SK-N-MC (cell line): Measurements from ENCODE around the gene KHDC3L.

Experiments used
- EZH2 ChIP-seq: fragments of 200-600 bp; sonication (generic); IDR thresholded peaks from one replicate; pipeline ENCODE4 v1.6.1; 2017; ENCODE audit warnings: antibody characterized with exemption
- FOXP2 ChIP-seq: optimal IDR thresholded peaks from 2 replicates; pipeline ENCODE3; 2011; ENCODE audit warnings: mild to moderate bottlenecking, moderate library complexity; ENCODE audit not compliant: insufficient read depth; ENCODE audit errors: extremely low read length, control extremely low read depth
- POLR2AphosphoS5 ChIP-seq: IDR thresholded peaks from 2 replicates; pipeline ENCODE4 v1.6.1; 2012; ENCODE audit warnings: mild to moderate bottlenecking, low read depth, low read length, borderline replicate concordance

GRCh38 chr6:73323323-73323722 lies 39.1 kb upstream of the KHDC3L start:
- TF ChIP-seq EZH2 (no peak), POLR2AphosphoS5 (no peak), FOXP2 (no peak)
